Articular chondrocyte of knee joint (primary cell): ENCODE results near the gene ACSL6. TPM values are rescaled to one million over a fixed set of nuclear protein-coding genes. Genes with fewer than 3 reads are reported as not detected.

Experiments used
- total RNA-seq: library from RNA; depleted of rRNA; stranded (reverse); fragments of >200 nt; gene quantifications from 2 replicates; pipeline ENCODE4 v1.2.3, GENCODE V29; 2012

ACSL6 gene, protein sequence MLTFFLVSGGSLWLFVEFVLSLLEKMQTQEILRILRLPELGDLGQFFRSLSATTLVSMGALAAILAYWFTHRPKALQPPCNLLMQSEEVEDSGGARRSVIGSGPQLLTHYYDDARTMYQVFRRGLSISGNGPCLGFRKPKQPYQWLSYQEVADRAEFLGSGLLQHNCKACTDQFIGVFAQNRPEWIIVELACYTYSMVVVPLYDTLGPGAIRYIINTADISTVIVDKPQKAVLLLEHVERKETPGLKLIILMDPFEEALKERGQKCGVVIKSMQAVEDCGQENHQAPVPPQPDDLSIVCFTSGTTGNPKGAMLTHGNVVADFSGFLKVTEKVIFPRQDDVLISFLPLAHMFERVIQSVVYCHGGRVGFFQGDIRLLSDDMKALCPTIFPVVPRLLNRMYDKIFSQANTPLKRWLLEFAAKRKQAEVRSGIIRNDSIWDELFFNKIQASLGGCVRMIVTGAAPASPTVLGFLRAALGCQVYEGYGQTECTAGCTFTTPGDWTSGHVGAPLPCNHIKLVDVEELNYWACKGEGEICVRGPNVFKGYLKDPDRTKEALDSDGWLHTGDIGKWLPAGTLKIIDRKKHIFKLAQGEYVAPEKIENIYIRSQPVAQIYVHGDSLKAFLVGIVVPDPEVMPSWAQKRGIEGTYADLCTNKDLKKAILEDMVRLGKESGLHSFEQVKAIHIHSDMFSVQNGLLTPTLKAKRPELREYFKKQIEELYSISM
- 0.32 TPM in 1 of 2 replicates, not detected in the other for total RNA-seq

DNA sequence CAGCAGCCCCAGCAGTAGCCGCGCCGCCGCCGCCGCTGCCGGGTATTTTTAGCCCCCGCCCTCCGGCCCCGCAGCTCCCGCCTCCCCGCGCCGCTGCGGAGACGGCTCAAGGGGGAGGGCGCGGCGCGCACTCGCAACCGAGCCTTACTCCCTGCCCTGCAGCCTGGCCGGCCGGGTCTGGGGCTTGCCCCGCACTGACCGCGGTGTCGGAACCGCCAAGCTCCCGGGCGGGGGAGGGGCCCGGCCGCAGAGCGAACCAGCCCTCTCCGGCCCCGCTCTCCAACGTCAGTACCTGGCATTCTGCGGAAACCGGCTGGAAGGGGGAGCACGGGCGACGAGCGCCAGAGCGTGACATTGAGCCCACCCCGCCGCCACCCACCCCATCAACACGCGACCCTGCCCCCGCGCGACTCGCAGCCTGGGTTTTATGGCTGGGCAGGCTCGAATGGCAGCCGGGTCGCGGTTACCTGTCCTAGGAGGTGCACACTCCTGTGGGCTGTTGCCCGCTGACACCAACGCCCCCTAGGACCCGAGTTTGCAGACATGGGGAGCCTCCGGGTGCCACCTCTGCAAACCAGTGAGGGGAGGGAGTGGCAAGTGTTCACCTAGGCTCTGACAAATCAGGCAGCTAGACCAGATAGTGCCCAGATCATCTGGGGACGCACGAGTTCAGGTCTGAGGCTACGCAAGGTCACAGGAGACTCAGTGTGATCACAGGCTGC, at the start of gene ACSL6:
Gene ACSL6 (minus strand): TSS at position 37 of the 722 bp plus-strand sequence. CDS start 105 bp downstream, outside the sequence.

DNA sequence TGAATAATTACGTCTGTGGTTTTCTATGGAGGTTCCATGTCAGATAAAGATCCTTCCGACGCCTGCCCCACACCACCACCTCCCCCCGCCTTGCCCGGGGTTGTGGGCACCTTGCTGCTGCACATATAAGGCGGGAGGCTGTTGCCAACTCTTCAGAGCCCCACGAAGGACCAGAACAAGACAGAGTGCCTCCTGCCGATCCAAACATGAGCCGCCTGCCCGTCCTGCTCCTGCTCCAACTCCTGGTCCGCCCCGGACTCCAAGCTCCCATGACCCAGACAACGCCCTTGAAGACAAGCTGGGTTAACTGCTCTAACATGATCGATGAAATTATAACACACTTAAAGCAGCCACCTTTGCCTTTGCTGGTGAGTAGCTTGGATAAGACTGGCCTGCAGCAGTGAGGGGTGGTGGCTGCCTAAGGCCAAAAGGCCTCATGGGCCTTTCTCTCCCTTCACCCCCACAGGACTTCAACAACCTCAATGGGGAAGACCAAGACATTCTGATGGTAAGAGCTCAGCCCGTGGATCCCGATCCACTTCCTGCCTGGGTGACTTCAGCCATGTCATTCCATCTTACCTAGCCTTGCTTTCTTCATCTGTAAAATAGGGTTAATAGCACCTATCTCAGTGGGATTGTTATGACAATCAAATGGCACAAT, 49.2 kb upstream of the ACSL6 start, which contains the start of gene IL3:
Gene IL3 (plus strand): TSS at position 155 of the 661 bp plus-strand sequence. CDS start 52 bp downstream, at position 207.

DNA sequence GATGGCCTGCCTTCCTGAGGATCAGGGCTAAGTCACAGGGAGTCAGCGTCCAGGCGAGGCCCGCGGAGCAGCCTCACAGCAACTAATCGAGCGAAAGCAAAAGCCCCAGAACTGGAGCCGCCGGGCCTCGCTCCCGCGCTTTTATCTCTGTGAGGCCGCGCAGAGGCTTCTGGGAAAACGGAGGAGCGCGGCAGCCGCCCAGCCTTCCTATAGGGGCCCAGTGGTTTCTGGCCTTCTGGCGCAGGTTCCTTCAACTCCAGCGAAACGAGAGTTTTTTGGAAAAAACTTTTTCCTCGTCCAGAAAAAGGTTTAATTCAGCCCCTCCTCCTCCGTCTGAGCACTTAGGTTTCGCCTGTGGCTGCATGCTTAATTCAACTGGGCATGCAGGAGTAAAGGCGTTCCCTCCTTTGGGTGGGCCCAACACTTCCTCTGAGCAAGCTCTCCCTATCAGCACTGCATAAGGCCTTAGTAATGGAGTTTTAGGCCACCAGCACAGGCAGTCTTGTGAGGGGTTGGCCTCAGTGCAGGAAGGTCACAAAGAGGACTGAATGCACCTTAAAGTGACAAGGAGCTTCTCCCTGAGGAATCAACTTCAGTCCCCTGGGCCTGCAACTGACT, 65.8 kb downstream of the ACSL6 start, which contains the start of gene MEIKIN:
Gene MEIKIN (minus strand): TSS at position 113 of the 618 bp plus-strand sequence. CDS start 158 bp downstream, outside the sequence.

Other genes starting within 250 kb of the ACSL6 start
- 106 and 111 TPM in 2 replicates for gene FNIP1, start 214.6 kb downstream of the ACSL6 start, total RNA-seq
- not detected in 2 replicates for gene MEIKIN, start 66.0 kb downstream of the ACSL6 start, total RNA-seq
- gene IL3, start 49.0 kb upstream of the ACSL6 start, total RNA-seq = not detected in 2 replicates
- gene CSF2, start 62.1 kb upstream of the ACSL6 start, total RNA-seq = not detected in 2 replicates
- gene P4HA2, start 216.2 kb upstream of the ACSL6 start, total RNA-seq = 149 and 156 TPM in 2 replicates
- 34.5 and 34.8 TPM in 2 replicates for gene PDLIM4, start 246.0 kb upstream of the ACSL6 start, total RNA-seq